ENCODE measurements around the gene DOCK1.

GRCh38 chr10:127400216-127400615 lies 495.0 kb downstream of the DOCK1 start:
- TF ChIP-seq IRF3 (IDR thresholded peaks at IDR 0.05; ENCODE audit: low read depth, low read length) (no peak), RFX5 (IDR thresholded peaks at IDR 0.05; ENCODE audit: low read length) (no peak), USF1 (IDR thresholded peaks at IDR 0.05; ENCODE audit: borderline replicate concordance, low read depth) (no peak), USF2 (IDR thresholded peaks at IDR 0.05; ENCODE audit: borderline replicate concordance, low read depth, low read length) (no peak), REST (IDR thresholded peaks at IDR 0.05; ENCODE audit: low read depth, low read length) (no peak), CTCF (IDR thresholded peaks at IDR 0.05) (no peak), RAD21 (IDR thresholded peaks at IDR 0.05; ENCODE audit: low read length) (no peak), GABPA (IDR thresholded peaks at IDR 0.05; ENCODE audit: low read depth) (no peak), ZBTB33 (IDR thresholded peaks at IDR 0.05; ENCODE audit: borderline replicate concordance, low read depth) (no peak), POLR2AphosphoS5 (IDR thresholded peaks at IDR 0.05; ENCODE audit: low read depth, low read length) (no peak), MAX (IDR thresholded peaks at IDR 0.05; ENCODE audit: low read depth) (no peak), TAF1 (IDR thresholded peaks at IDR 0.05; ENCODE audit: borderline replicate concordance, low read depth, low read length) (no peak), RCOR1 (IDR thresholded peaks at IDR 0.05; ENCODE audit: low read length) (no peak), TEAD4 (IDR thresholded peaks at IDR 0.05; ENCODE audit: borderline replicate concordance, insufficient read depth) (no peak)

Measured in SK-N-SH (cell line).